H9 (cell line): ENCODE measurements around the gene NRXN3. TPM values are rescaled to one million over a fixed set of nuclear protein-coding genes. Genes with fewer than 3 reads are reported as not detected.

Experiments
- DNase-seq: peaks from one replicate; pipeline ENCODE4 v3.0.0-alpha.2; 2017
- H2AFZ ChIP-seq: one replicate; pipeline ENCODE4 v1.6.1; 2013; ENCODE audit warnings: mild to moderate bottlenecking, low read length, control low read depth, moderate library complexity
- H2AK5ac ChIP-seq: 2 replicates; pipeline ENCODE4 v1.6.1; 2013; ENCODE audit warnings: low read length, control low read depth, mixed read lengths; ENCODE audit not compliant: insufficient read length
- H2BK120ac ChIP-seq: one replicate; pipeline ENCODE4 v1.6.1; 2013; ENCODE audit warnings: low read depth, mild to moderate bottlenecking, low read length, control low read depth, inconsistent platforms; ENCODE audit not compliant: poor library complexity, severe bottlenecking
- H2BK12ac ChIP-seq: 2 replicates; pipeline ENCODE4 v1.6.1; 2013; ENCODE audit warnings: low read length, control low read depth, mixed read lengths, low read depth; ENCODE audit not compliant: insufficient read length
- H2BK15ac ChIP-seq: 2 replicates; pipeline ENCODE4 v1.6.1; 2013; ENCODE audit warnings: low read depth, low read length, control low read depth
- H2BK20ac ChIP-seq: one replicate; pipeline ENCODE4 v1.6.1; 2013; ENCODE audit warnings: low read depth, mild to moderate bottlenecking, low read length, control low read depth, inconsistent platforms; ENCODE audit not compliant: poor library complexity, severe bottlenecking
- H2BK5ac ChIP-seq: 2 replicates; pipeline ENCODE4 v1.6.1; 2013; ENCODE audit warnings: low read length, control low read depth, mixed read lengths; ENCODE audit not compliant: insufficient read length
- H3K14ac ChIP-seq: 2 replicates; pipeline ENCODE4 v1.6.1; 2013; ENCODE audit warnings: low read length, control low read depth; ENCODE audit not compliant: insufficient read depth
- H3K18ac ChIP-seq: 2 replicates; pipeline ENCODE4 v1.6.1; 2013; ENCODE audit warnings: low read depth, mild to moderate bottlenecking, mixed read lengths, low read length, control low read depth; ENCODE audit not compliant: insufficient read length
- H3K23ac ChIP-seq: 2 replicates; pipeline ENCODE4 v1.6.1; 2013; ENCODE audit warnings: low read length, control low read depth, mixed read lengths, low read depth; ENCODE audit not compliant: insufficient read length
- H3K23me2 ChIP-seq: 2 replicates; pipeline ENCODE4 v1.6.1; 2013; ENCODE audit warnings: low read depth, mild to moderate bottlenecking, mixed read lengths, low read length, control low read depth; ENCODE audit not compliant: insufficient read length, poor library complexity, severe bottlenecking
- H3K27ac ChIP-seq: 2 replicates; pipeline ENCODE4 v1.5.1; 2013; ENCODE audit warnings: low read length, control low read depth, mixed read lengths, low read depth; ENCODE audit not compliant: insufficient read length
- H3K27me3 ChIP-seq: 2 replicates; pipeline ENCODE4 v1.6.1; 2013; ENCODE audit warnings: low read length, control low read depth, inconsistent platforms; ENCODE audit not compliant: insufficient read depth
- H3K4ac ChIP-seq: 2 replicates; pipeline ENCODE4 v1.6.1; 2013; ENCODE audit warnings: low read depth, mild to moderate bottlenecking, control low read depth, inconsistent platforms, low read length, moderate library complexity
- H3K4me1 ChIP-seq: 2 replicates; pipeline ENCODE4 v1.6.1; 2013; ENCODE audit warnings: low read length, control low read depth, inconsistent platforms; ENCODE audit not compliant: insufficient read depth
- H3K4me2 ChIP-seq: 2 replicates; pipeline ENCODE4 v1.6.1; 2013; ENCODE audit warnings: low read length, control low read depth, mixed read lengths; ENCODE audit not compliant: insufficient read length, insufficient read depth
- H3K56ac ChIP-seq: 2 replicates; pipeline ENCODE4 v1.6.1; 2013; ENCODE audit warnings: low read depth, mild to moderate bottlenecking, mixed read lengths, low read length, control low read depth; ENCODE audit not compliant: insufficient read length
- H3K79me1 ChIP-seq: 2 replicates; pipeline ENCODE4 v1.6.1; 2013; ENCODE audit warnings: low read depth, mild to moderate bottlenecking, moderate library complexity, low read length, control low read depth, inconsistent platforms; ENCODE audit not compliant: insufficient read depth, poor library complexity, severe bottlenecking
- H3K79me2 ChIP-seq: 2 replicates; pipeline ENCODE4 v1.6.1; 2013; ENCODE audit warnings: low read length, control low read depth, inconsistent platforms; ENCODE audit not compliant: insufficient read depth
- H3K9ac ChIP-seq: 2 replicates; pipeline ENCODE4 v1.6.1; 2013; ENCODE audit warnings: low read length, control low read depth, mixed read lengths; ENCODE audit not compliant: insufficient read length; ENCODE audit errors: extremely low read depth
- H3K9me3 ChIP-seq: one replicate; pipeline ENCODE4 v1.6.1; 2013; ENCODE audit warnings: low read depth, low read length, inconsistent platforms; ENCODE audit not compliant: control insufficient read depth
- H3T11ph ChIP-seq: one replicate; pipeline ENCODE4 v1.6.1; 2013; ENCODE audit warnings: mild to moderate bottlenecking, low read length, control low read depth, inconsistent platforms
- H4K20me1 ChIP-seq: one replicate; pipeline ENCODE4 v1.6.1; 2013; ENCODE audit not compliant: control insufficient read depth, insufficient read length, insufficient read depth
- H4K5ac ChIP-seq: 2 replicates; pipeline ENCODE4 v1.6.1; 2013; ENCODE audit warnings: low read depth, mild to moderate bottlenecking, mixed read lengths, low read length, control low read depth; ENCODE audit not compliant: insufficient read length
- H4K8ac ChIP-seq: replicated peaks from 2 replicates; pipeline ENCODE4 v1.6.1; 2013; ENCODE audit warnings: low read length, control low read depth, mixed read lengths, low read depth; ENCODE audit not compliant: insufficient read length
- H4K91ac ChIP-seq: 2 replicates; pipeline ENCODE4 v1.6.1; 2013; ENCODE audit warnings: low read depth, mild to moderate bottlenecking, moderate library complexity, mixed read lengths, low read length, control low read depth; ENCODE audit not compliant: insufficient read length
- H3K27ac Mint-ChIP-seq, 3 experiments: 2 replicates in 2 of 3; 3 replicates in 1 of 3; pipeline ENCODE4 v1.8.0; 2020 to 2021; ENCODE audit warnings: mixed read lengths in 3 of 3, mild to moderate bottlenecking in 1 of 3, moderate library complexity in 1 of 3
- H3K27me3 Mint-ChIP-seq: 2 replicates; pipeline ENCODE4 v1.8.0; 2021; ENCODE audit warnings: low read depth, mild to moderate bottlenecking, moderate library complexity, mixed read lengths
- H3K36me3 Mint-ChIP-seq, 3 experiments: 2 replicates in 2 of 3; 3 replicates in 1 of 3; pipeline ENCODE4 v1.8.0; 2020 to 2021; ENCODE audit warnings: low read depth in 3 of 3, mixed read lengths in 3 of 3; ENCODE audit not compliant: insufficient read depth in 1 of 3
- H3K4me1 Mint-ChIP-seq, 2 experiments: 2 replicates each; pipeline ENCODE4 v1.8.0; 2020; ENCODE audit warnings: mixed read lengths in 2 of 2
- H3K4me3 Mint-ChIP-seq, 2 experiments: 2 replicates in 1 of 2; 3 replicates in 1 of 2; pipeline ENCODE4 v1.8.0; 2020 to 2021; ENCODE audit warnings: mild to moderate bottlenecking in 2 of 2, mixed read lengths in 2 of 2, moderate library complexity in 1 of 2
- H3K9me3 Mint-ChIP-seq, 2 experiments: 2 replicates in 1 of 2; 3 replicates in 1 of 2; pipeline ENCODE4 v1.8.0; 2020; ENCODE audit warnings: mild to moderate bottlenecking in 2 of 2, mixed read lengths in 2 of 2, moderate library complexity in 1 of 2
- CTCF ChIP-seq: fragments of 200-600 bp; sonication (generic); conservative IDR thresholded peaks from 3 replicates; pipeline ENCODE4 v1.8.0; 2021; ENCODE audit warnings: antibody characterized with exemption, mild to moderate bottlenecking
- WGBS: extraction: QIAGEN DNeasy Blood & Tissue Kit; methylation state at CpG from one replicate; pipeline ENCODE4 v1.1.7; 2013; ENCODE audit warnings: missing lambda C conversion rate, low lambda C conversion rate, mixed read lengths; ENCODE audit not compliant: insufficient read length; ENCODE audit errors: extremely low coverage; 5-methylcytosine and 5-hydroxymethylcytosine counted together
- total RNA-seq: library from RNA; stranded (reverse); gene quantifications from 2 replicates; pipeline ENCODE4 v1.2.1, GENCODE V29; 2021

NRXN3 gene
- total RNA-seq, 1 experiment from 2014 or later, result 1.8 TPM

GRCh38 chr14:79764323-79764722, 1594.2 kb downstream of the NRXN3 start:
- no peak for DNase-seq
- no peak overlapping the region for H3K56ac ChIP-seq
- H3K23ac ChIP-seq, result no peak overlapping the region
- no peaks in the 10 kb centered on the region for H3K23me2 ChIP-seq
- Mint-ChIP-seq H3K27ac (no peak overlapping the region), H3K4me1 (no peaks in the 10 kb centered on the region), H3K27me3 (peaks cover 3% of the 10 kb centered on the region; the same call in 1 of the 2 replicates), H3K9me3 (peaks cover 10 to 14% of the 10 kb centered on the region in 2 experiments), H3K4me3 (no peak overlapping the region), H3K36me3 (peaks cover 7 to 17% (median 12%) of the 10 kb centered on the region in 3 experiments; a peak in 6 of 7 replicates)
- H3K4ac ChIP-seq, result no peak overlapping the region
- H4K91ac ChIP-seq, result no peak overlapping the region
- H3K79me2 ChIP-seq, result no peaks in the 10 kb centered on the region
- no peaks in the 10 kb centered on the region for H4K20me1 ChIP-seq
- H3K9ac ChIP-seq, result no peak overlapping the region
- H3K18ac ChIP-seq, result no peak overlapping the region
- no CpG with 5 or more reads among the region's 3 CpGs for WGBS
- no peak overlapping the region for H3T11ph ChIP-seq
- H2BK12ac ChIP-seq, result no peak overlapping the region
- H3K4me2 ChIP-seq, result no peak overlapping the region
- TF ChIP-seq CTCF, result no peak
- H2AFZ ChIP-seq, result no peak overlapping the region
- no peaks in the 10 kb centered on the region for H3K27me3 ChIP-seq
- no peak overlapping the region for H2AK5ac ChIP-seq
- H2BK5ac ChIP-seq, result no peak overlapping the region
- H3K9me3 ChIP-seq, result no peaks in the 10 kb centered on the region
- H2BK20ac ChIP-seq, result no peak overlapping the region
- no peak overlapping the region for H3K14ac ChIP-seq
- no peak overlapping the region for H4K8ac ChIP-seq
- H2BK15ac ChIP-seq, result no peak overlapping the region
- no peaks in the 10 kb centered on the region for H3K4me1 ChIP-seq
- no peak overlapping the region for H3K27ac ChIP-seq
- no peaks in the 10 kb centered on the region for H3K79me1 ChIP-seq
- H4K5ac ChIP-seq, result no peak overlapping the region
- no peak overlapping the region for H2BK120ac ChIP-seq
